ENCODE results near the gene ZNF546.

- TF ChIP-seq YY1 (IDR thresholded peaks at IDR 0.05; ENCODE audit: insufficient read depth, insufficient read length), result no peak
- no peak for TF ChIP-seq ZNF274 (IDR thresholded peaks at IDR 0.05; ENCODE audit: low read depth, low read length)
Observed at GRCh38 chr19:39970425-39970674, 26.5 kb upstream of the ZNF546 start.
